Measurements from ENCODE around the gene TJAP1.

DNA sequence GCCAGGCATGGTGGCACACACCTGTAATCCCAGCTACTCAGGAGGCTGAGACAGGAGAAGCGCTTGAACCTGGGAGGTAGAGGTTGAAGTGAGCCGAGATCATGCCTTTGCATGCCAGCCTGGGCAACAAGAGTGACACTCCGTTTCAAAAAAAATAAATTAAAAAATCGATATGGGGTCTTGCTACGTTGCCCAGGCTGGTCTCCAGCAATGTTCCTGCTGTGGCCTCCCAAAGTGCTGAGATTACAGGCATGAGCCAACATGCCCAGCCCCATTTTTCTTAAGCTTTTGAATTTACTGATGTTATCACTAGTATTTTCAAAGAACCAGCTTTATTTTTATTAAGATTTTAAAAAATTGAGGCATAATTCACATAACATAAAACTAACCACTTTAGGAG, 63.1 kb downstream of the TJAP1 start:
- TF ChIP-seq, protein P1, sequence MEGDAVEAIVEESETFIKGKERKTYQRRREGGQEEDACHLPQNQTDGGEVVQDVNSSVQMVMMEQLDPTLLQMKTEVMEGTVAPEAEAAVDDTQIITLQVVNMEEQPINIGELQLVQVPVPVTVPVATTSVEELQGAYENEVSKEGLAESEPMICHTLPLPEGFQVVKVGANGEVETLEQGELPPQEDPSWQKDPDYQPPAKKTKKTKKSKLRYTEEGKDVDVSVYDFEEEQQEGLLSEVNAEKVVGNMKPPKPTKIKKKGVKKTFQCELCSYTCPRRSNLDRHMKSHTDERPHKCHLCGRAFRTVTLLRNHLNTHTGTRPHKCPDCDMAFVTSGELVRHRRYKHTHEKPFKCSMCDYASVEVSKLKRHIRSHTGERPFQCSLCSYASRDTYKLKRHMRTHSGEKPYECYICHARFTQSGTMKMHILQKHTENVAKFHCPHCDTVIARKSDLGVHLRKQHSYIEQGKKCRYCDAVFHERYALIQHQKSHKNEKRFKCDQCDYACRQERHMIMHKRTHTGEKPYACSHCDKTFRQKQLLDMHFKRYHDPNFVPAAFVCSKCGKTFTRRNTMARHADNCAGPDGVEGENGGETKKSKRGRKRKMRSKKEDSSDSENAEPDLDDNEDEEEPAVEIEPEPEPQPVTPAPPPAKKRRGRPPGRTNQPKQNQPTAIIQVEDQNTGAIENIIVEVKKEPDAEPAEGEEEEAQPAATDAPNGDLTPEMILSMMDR (conservative IDR thresholded peaks at IDR 0.05): no peak
- TF ChIP-seq ZFX (IDR thresholded peaks at IDR 0.05): no peak

All from C4-2B (cell line).